ENCODE data around the gene TRIM2.
"Not testable (repeated sequence)": the region's sequence is repeated elsewhere in the genome, so short reads cannot be mapped to it uniquely, and the experiment has no call there.

DNA sequence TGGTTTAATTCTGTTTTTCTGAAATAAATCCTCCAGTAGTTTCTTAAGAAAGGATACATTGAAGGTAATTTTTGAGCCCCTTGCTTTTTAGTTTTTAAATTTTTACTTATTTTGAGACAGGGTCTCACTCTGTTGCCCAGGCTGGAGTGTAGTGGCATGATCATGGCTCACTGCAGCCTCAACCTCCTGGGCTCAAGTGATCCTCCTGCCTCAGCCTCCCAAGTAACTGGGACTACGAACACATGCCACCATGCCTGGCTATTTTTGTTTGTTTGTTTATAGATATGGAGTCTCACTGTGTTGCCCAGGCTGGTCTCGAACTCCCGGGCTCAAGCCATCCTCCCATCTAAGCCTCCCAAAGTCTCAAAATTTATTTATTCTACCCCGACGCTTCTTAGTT is 39.0 kb upstream of the TRIM2 start:
- TF ChIP-seq, protein P1, sequence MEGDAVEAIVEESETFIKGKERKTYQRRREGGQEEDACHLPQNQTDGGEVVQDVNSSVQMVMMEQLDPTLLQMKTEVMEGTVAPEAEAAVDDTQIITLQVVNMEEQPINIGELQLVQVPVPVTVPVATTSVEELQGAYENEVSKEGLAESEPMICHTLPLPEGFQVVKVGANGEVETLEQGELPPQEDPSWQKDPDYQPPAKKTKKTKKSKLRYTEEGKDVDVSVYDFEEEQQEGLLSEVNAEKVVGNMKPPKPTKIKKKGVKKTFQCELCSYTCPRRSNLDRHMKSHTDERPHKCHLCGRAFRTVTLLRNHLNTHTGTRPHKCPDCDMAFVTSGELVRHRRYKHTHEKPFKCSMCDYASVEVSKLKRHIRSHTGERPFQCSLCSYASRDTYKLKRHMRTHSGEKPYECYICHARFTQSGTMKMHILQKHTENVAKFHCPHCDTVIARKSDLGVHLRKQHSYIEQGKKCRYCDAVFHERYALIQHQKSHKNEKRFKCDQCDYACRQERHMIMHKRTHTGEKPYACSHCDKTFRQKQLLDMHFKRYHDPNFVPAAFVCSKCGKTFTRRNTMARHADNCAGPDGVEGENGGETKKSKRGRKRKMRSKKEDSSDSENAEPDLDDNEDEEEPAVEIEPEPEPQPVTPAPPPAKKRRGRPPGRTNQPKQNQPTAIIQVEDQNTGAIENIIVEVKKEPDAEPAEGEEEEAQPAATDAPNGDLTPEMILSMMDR (IDR thresholded peaks at IDR 0.05), result not testable (repeated sequence)
- TF ChIP-seq POLR2A (IDR thresholded peaks at IDR 0.05), result not testable (repeated sequence)

Measured in prostate gland (tissue), 2 donors.